CD4-positive, alpha-beta T cell (primary cell): ENCODE results near the gene DNAJB6. TPM values are rescaled to one million over a fixed set of nuclear protein-coding genes. Genes with fewer than 3 reads are reported as not detected.

Source experiments
- ATAC-seq: fragments of 200-7000 bp; cut with Tn5 transposase; one replicate; pipeline ENCODE4 v1.10.0; 2022; ENCODE audit warnings: mild to moderate bottlenecking; ENCODE audit not compliant: poor library complexity
- CTCF ChIA-PET: fragments of 350-600 bp; sonication (Branson Sonifier 250); formaldehyde crosslinking; loops from one replicate; lab custom pipeline; 2021; ENCODE audit warnings: antibody characterized with exemption, inconsistent platforms; lab: Charles Lee
- POLR2A ChIA-PET: fragments of 350-600 bp; sonication (Branson Sonifier 250); formaldehyde crosslinking; loops from one replicate; lab custom pipeline; 2021; ENCODE audit warnings: antibody characterized with exemption, inconsistent platforms; lab: Charles Lee
- DNase-seq, 14 experiments: peaks; one replicate each; pipeline ENCODE4 v3.0.0-alpha.2; 2013 to 2020; ENCODE audit warnings: mixed read lengths in 2 of 14
- H3K27ac ChIP-seq, 2 donors: one replicate each; pipeline versions ENCODE4 v1.5.1 to v1.7.0; 2013; ENCODE audit warnings: low read length in 2 of 2, low read depth in 1 of 2, mild to moderate bottlenecking in 1 of 2
- H3K27me3 ChIP-seq, 2 experiments: 1 replicate in 1 of 2; 2 replicates in 1 of 2; pipeline versions ENCODE4 v1.6.1 to v1.7.0; 2013; ENCODE audit warnings: low read length in 2 of 2, control low read depth in 1 of 2, mild to moderate bottlenecking in 1 of 2, moderate library complexity in 1 of 2; ENCODE audit not compliant: insufficient read depth in 2 of 2, control insufficient read depth in 1 of 2
- H3K36me3 ChIP-seq: one replicate; pipeline ENCODE4 v1.6.1; 2013; ENCODE audit warnings: low read length, control low read depth; ENCODE audit not compliant: insufficient read depth
- H3K4me1 ChIP-seq: one replicate; pipeline ENCODE4 v1.6.1; 2013; ENCODE audit warnings: low read length, control low read depth; ENCODE audit not compliant: insufficient read depth
- H3K4me3 ChIP-seq: one replicate; pipeline ENCODE4 v1.5.1; 2013; ENCODE audit warnings: mild to moderate bottlenecking, low read length, moderate library complexity
- H3K9me3 ChIP-seq, 2 experiments: 1 replicate in 1 of 2; 2 replicates in 1 of 2; pipeline versions ENCODE4 v1.6.1 to v1.7.0; 2013; ENCODE audit warnings: low read length in 2 of 2, mild to moderate bottlenecking in 2 of 2, control low read depth in 1 of 2, moderate library complexity in 1 of 2; ENCODE audit not compliant: control insufficient read depth in 1 of 2, insufficient read depth in 1 of 2
- H3K27ac Mint-ChIP-seq: one replicate; pipeline ENCODE4 v1.8.0; 2020; ENCODE audit warnings: mixed read lengths
- H3K27me3 Mint-ChIP-seq: one replicate; pipeline ENCODE4 v1.8.0; 2021; ENCODE audit warnings: mixed read lengths
- H3K36me3 Mint-ChIP-seq: one replicate; pipeline ENCODE4 v1.8.0; 2021; ENCODE audit warnings: low read depth, mixed read lengths
- H3K4me1 Mint-ChIP-seq: one replicate; pipeline ENCODE4 v1.8.0; 2021; ENCODE audit warnings: low read depth, mixed read lengths
- H3K4me3 Mint-ChIP-seq: one replicate; pipeline ENCODE4 v1.8.0; 2020; ENCODE audit warnings: mild to moderate bottlenecking, mixed read lengths
- H3K9me3 Mint-ChIP-seq: one replicate; pipeline ENCODE4 v1.8.0; 2020; ENCODE audit warnings: mixed read lengths
- CTCF ChIP-seq: fragments of 200-600 bp; IDR thresholded peaks from one replicate; pipeline ENCODE4 v1.8.0; 2022; ENCODE audit warnings: antibody characterized with exemption, mild to moderate bottlenecking
- intact Hi-C, 2 experiments: fragments of 100-400 bp; cut with DNase I in 1 of 2; cut with micrococcal nuclease in 1 of 2; formaldehyde crosslinking; loops; one replicate each; pipeline versions ENCODE4 v1.15.1 to v1.9.0; 2023 to 2025; cut with DNase I, micrococcal nuclease
- polyA plus RNA-seq, 2 donors: library from polyadenylated mRNA; unstranded; fragments of 120-200 nt; gene quantifications; one replicate each; pipeline ENCODE4 v1.2.1, GENCODE V29; 2013
- total RNA-seq, 174 experiments: library from RNA in 2 of 174; stranded (reverse) in 2 of 174; gene quantifications; one replicate each; pipeline ENCODE4 v1.2.3 and lab custom pipeline; 2021 to 2026

DNAJB6 gene
- 100 to 1,000 TPM; 232 to 242 TPM for total RNA-seq
- 86.3 TPM for polyA plus RNA-seq (2013, experiment 1 of 2)
- polyA plus RNA-seq (2013, experiment 2 of 2), result 95.4 TPM
- 83.4 to 331 (median 133) reads per million in 172 experiments for total RNA-seq (lab: John Stamatoyannopoulos, UW)

GRCh38 chr7:157336383-157337315 is at the start of gene DNAJB6:
DNAJB6 (plus strand) TSS chr7:157337004; CDS start chr7:157358573, 21,569 bp downstream.
- peaks cover 34% of the 10 kb centered on the region for H3K36me3 Mint-ChIP-seq
- H3K4me1 ChIP-seq, result peaks cover 45% of the 10 kb centered on the region
- H3K9me3 Mint-ChIP-seq, result no peaks in the 10 kb centered on the region
- H3K9me3 ChIP-seq, result no peaks in the 10 kb centered on the region
- peaks cover 0 to 3% of the 10 kb centered on the region in 2 experiments for H3K27me3 ChIP-seq
- DNase-seq (peak; percentile 92 to 98 (median 95)), ATAC-seq (peak; percentile 81)
- TF ChIP-seq CTCF, result no peak
- H3K4me3 ChIP-seq, result peak within 1 kb of the TSS; percentile 95
- CTCF ChIA-PET, result interaction anchor here (0.8 to 1.3 kb wide), 2 partner anchors 34 to 50 kb away, joined by 3 to 4 read pairs; no protein-coding TSS in a partner anchor
- H3K27ac Mint-ChIP-seq, result peak within 1 kb of the TSS; percentile 99
- H3K27me3 Mint-ChIP-seq, result peaks cover 4% of the 10 kb centered on the region
- H3K4me1 Mint-ChIP-seq, result peaks cover 38% of the 10 kb centered on the region
- H3K36me3 ChIP-seq, result no peaks in the 10 kb centered on the region
- H3K4me3 Mint-ChIP-seq, result peak within 1 kb of the TSS; percentile 98
- intact Hi-C loops, result loop anchor here in 1 of 2 experiments (2.0 to 5.0 kb wide), 4 partner anchors 51 to 444 kb away; partner anchors contain the start of genes LMBR1 and NOM1
- POLR2A ChIA-PET, result interaction anchor here (0.5 to 4.4 kb wide), 3 partner anchors 11 to 34 kb away, joined by 3 to 38 read pairs (median 3); no protein-coding TSS in a partner anchor
- peak within 1 kb of the TSS; percentile 85 to 87 for H3K27ac ChIP-seq

- no peak for ATAC-seq
- Histone ChIP-seq H3K4me1 (no peaks in the 10 kb centered on the region), H3K27me3 (no peaks in the 10 kb centered on the region), H3K36me3 (no peaks in the 10 kb centered on the region), H3K9me3 (no peaks in the 10 kb centered on the region), H3K4me3 (no peak overlapping the region), H3K27ac (no peak overlapping the region)
- H3K36me3 Mint-ChIP-seq, result no peaks in the 10 kb centered on the region
- TF ChIP-seq CTCF, result no peak
- H3K4me1 Mint-ChIP-seq, result no peaks in the 10 kb centered on the region
- no peak overlapping the region for H3K4me3 Mint-ChIP-seq
- H3K27ac Mint-ChIP-seq, result no peak overlapping the region
- ChIA-PET POLR2A (no interaction called here), CTCF (no interaction called here)
- intact Hi-C loops, result no loop called here
- H3K9me3 Mint-ChIP-seq, result no peaks in the 10 kb centered on the region
- DNase-seq, result no peak
- H3K27me3 Mint-ChIP-seq, result no peaks in the 10 kb centered on the region
These were observed 45.3 kb upstream of the DNAJB6 start for GRCh38 chr7:157291404-157292080.

- no peaks in the 10 kb centered on the region for H3K4me1 ChIP-seq
- no peaks in the 10 kb centered on the region for H3K36me3 ChIP-seq
- no peak overlapping the region for H3K4me3 ChIP-seq
- no peaks in the 10 kb centered on the region for H3K27me3 ChIP-seq
- H3K9me3 ChIP-seq, result no peaks in the 10 kb centered on the region
- Mint-ChIP-seq H3K4me1 (no peaks in the 10 kb centered on the region), H3K36me3 (no peaks in the 10 kb centered on the region), H3K9me3 (no peaks in the 10 kb centered on the region), H3K4me3 (no peak overlapping the region), H3K27ac (no peak overlapping the region), H3K27me3 (no peaks in the 10 kb centered on the region)
- intact Hi-C loops, result no loop called here
- no peak overlapping the region for H3K27ac ChIP-seq
- DNase-seq, result no peak
- no peak for ATAC-seq
- no peak for TF ChIP-seq CTCF
- ChIA-PET POLR2A (no interaction called here), CTCF (no interaction called here)
These were observed 44.5 kb upstream of the DNAJB6 start for GRCh38 chr7:157292258-157292657.
